Smooth muscle cell (in vitro differentiated cells): ENCODE data around the gene MBD3L5. TPM values are rescaled to one million over a fixed set of nuclear protein-coding genes. Genes with fewer than 3 reads are reported as not detected.
"Not testable (repeated sequence)": the region's sequence is repeated elsewhere in the genome, so short reads cannot be mapped to it uniquely, and the experiment has no call there.

Experiments used
- DNase-seq: peaks from one replicate; lab custom pipeline; 2025; ENCODE audit not compliant: unreplicated experiment; lab: John Stamatoyannopoulos, UW
- H2AFZ ChIP-seq: fragments of 200-600 bp; sonication (generic); 2 replicates; pipeline ENCODE4 v1.6.0; 2016; ENCODE audit warnings: antibody characterized with exemption, low read depth, mild to moderate bottlenecking
- H3F3A ChIP-seq: fragments of 200-600 bp; sonication (generic); 2 replicates; pipeline ENCODE4 v1.6.0; 2017; ENCODE audit warnings: antibody characterized with exemption, low read depth
- H3K27ac ChIP-seq: fragments of 200-600 bp; sonication (generic); 2 replicates; pipeline ENCODE4 v1.5.1; 2016; ENCODE audit warnings: low read depth, mild to moderate bottlenecking
- H3K27me3 ChIP-seq: fragments of 200-600 bp; sonication (generic); 2 replicates; pipeline ENCODE4 v1.6.1; 2016; ENCODE audit warnings: low read depth, mild to moderate bottlenecking
- H3K36me3 ChIP-seq: fragments of 200-600 bp; sonication (generic); 2 replicates; pipeline ENCODE4 v1.5.1; 2016; ENCODE audit warnings: low read depth
- H3K4me1 ChIP-seq: fragments of 200-600 bp; sonication (generic); 2 replicates; pipeline ENCODE4 v1.5.1; 2016; ENCODE audit warnings: low read depth
- H3K4me2 ChIP-seq: fragments of 200-600 bp; sonication (generic); 2 replicates; pipeline ENCODE4 v1.6.0; 2016; ENCODE audit warnings: mild to moderate bottlenecking
- H3K4me3 ChIP-seq: fragments of 200-600 bp; sonication (generic); 2 replicates; pipeline ENCODE4 v1.5.1; 2016; ENCODE audit warnings: mild to moderate bottlenecking
- H3K79me2 ChIP-seq: fragments of 200-600 bp; sonication (generic); 2 replicates; pipeline ENCODE4 v1.6.0; 2016; ENCODE audit warnings: low read depth, mild to moderate bottlenecking
- H3K9ac ChIP-seq: fragments of 200-600 bp; sonication (generic); 2 replicates; pipeline ENCODE4 v1.6.0; 2016; ENCODE audit warnings: low read depth
- H3K9me3 ChIP-seq: fragments of 200-600 bp; sonication (generic); replicated peaks from 2 replicates; pipeline ENCODE4 v1.5.1; 2016; ENCODE audit warnings: low read depth
- H4K20me1 ChIP-seq: fragments of 200-600 bp; sonication (generic); 2 replicates; pipeline ENCODE4 v1.6.0; 2016; ENCODE audit warnings: low read depth
- WGBS: methylation state at CpG from one replicate; pipeline ENCODE4 v1.1.7; 2016; ENCODE audit warnings: low lambda C conversion rate; 5-methylcytosine and 5-hydroxymethylcytosine counted together
- polyA plus RNA-seq: library from polyadenylated mRNA; unstranded; fragments of >200 nt; fragmentation: Nextera tagmentation; extraction: Ambion mirVana; gene quantifications from 2 replicates; pipeline ENCODE4 v1.2.1, GENCODE V29; 2016
- total RNA-seq: library from RNA; depleted of rRNA; stranded (reverse); fragments of >200 nt; gene quantifications from 2 replicates; pipeline ENCODE4 v1.2.3, GENCODE V29; 2014
- TF ChIP-seq, protein P1 (sequence below): fragments of 200-600 bp; sonication (generic); IDR thresholded peaks from 2 replicates; pipeline ENCODE4 v1.5.1; 2017; ENCODE audit warnings: borderline replicate concordance, mild to moderate bottlenecking, antibody characterized with exemption; ENCODE audit not compliant: insufficient read depth, poor library complexity, severe bottlenecking

MBD3L5 gene
- total and polyA plus RNA-seq, 2 experiments from 2014 or later = not detected

GRCh38 chr19:7056371-7056770 lies 26.0 kb downstream of the MBD3L5 start:
- H3K27me3 ChIP-seq, H4K20me1 ChIP-seq, H3K27ac ChIP-seq, H3K4me3 ChIP-seq, H3K4me2 ChIP-seq, H3K9me3 ChIP-seq, DNase-seq, H3F3A ChIP-seq, H3K4me1 ChIP-seq, H3K79me2 ChIP-seq, H3K36me3 ChIP-seq, H2AFZ ChIP-seq, H3K9ac ChIP-seq: not testable (repeated sequence)
- 84% methylated on average over 9 of the region's 16 CpGs for WGBS

DNA sequence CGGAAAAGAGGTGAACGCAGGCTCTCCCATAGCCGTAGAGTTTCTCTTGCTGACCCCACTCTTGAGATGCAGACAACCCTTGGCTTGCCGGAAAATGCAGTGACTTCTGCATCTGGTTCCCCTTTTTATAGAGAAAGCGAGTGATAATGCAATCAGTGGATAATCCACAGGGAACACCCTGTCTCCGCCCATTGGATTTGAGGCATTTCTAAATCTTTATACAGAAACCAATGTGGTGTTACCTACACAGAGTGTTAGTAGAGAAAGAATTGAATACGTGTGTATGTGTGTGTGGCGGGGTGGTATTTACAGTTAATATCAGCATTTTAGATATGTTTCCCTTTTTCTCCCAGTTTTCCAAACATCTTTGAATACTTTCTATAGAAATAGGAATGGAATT lies 28.2 kb downstream of the MBD3L5 start, which contains the start of gene MBD3L3:
TSS of gene MBD3L3 (minus strand) at position 101 of the 400 bp plus-strand sequence. CDS start at position 30, 71 bp downstream.
- not testable (repeated sequence) for H3K27me3 ChIP-seq, H3K79me2 ChIP-seq, H3K36me3 ChIP-seq, H3K27ac ChIP-seq, H3K9ac ChIP-seq, H3F3A ChIP-seq, DNase-seq, H4K20me1 ChIP-seq, H3K9me3 ChIP-seq, H3K4me3 ChIP-seq, H2AFZ ChIP-seq, H3K4me1 ChIP-seq, H3K4me2 ChIP-seq
- WGBS = no CpG with 5 or more reads among the region's 8 CpGs

DNA sequence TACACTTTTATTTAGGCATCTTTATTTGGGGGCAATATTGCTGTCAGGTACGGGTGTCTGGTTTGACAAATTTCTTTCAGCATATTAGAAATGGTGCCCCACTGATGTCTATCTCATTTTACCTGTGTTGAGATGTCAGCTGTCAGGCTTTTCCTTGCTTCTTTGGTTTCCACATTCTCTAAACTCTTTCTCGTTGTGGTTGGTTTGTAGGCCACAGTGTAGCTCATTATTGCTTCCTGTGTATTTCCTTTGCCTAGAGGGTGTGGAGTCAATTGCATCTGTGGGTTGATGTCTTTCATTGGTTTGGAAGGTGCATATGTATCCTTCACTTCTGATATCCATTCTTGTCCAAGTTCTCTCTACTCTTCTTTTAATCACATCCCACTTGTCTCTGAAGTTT lies 29.6 kb downstream of the MBD3L5 start:
- not testable (repeated sequence) for H3K36me3 ChIP-seq, H3K4me2 ChIP-seq, H2AFZ ChIP-seq, H3F3A ChIP-seq, H3K4me1 ChIP-seq, H3K9ac ChIP-seq, H3K4me3 ChIP-seq, H3K27ac ChIP-seq, DNase-seq, H4K20me1 ChIP-seq, H3K79me2 ChIP-seq, H3K27me3 ChIP-seq, H3K9me3 ChIP-seq
- WGBS = 80% methylated on average over 2 of the region's 2 CpGs

DNA sequence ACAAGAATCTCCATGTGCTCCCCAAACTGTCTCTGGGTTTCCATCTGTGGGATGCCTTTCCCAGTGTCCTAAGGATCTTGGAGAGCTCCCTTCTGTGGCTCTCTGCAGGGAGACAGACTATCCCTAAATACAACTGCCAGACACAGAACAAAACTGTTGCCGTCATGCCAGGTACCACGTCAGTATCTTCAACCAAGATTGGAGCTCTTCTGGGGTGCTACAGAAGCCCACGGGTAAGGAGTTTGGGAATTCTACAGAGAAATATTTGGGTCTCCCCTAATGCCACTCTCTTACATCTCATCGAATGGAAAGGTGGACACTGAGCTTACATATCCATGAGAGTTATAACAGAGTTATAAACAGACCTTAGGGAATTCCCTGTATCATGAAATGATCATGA lies 33.0 kb downstream of the MBD3L5 start:
- no peak overlapping the region for H2AFZ ChIP-seq
- H3K4me1 ChIP-seq = no peaks in the 10 kb centered on the region
- H3K27me3 ChIP-seq = no peaks in the 10 kb centered on the region
- 82% methylated on average over 4 of the region's 4 CpGs for WGBS
- no peak overlapping the region for H3K4me2 ChIP-seq
- TF ChIP-seq, protein P1, sequence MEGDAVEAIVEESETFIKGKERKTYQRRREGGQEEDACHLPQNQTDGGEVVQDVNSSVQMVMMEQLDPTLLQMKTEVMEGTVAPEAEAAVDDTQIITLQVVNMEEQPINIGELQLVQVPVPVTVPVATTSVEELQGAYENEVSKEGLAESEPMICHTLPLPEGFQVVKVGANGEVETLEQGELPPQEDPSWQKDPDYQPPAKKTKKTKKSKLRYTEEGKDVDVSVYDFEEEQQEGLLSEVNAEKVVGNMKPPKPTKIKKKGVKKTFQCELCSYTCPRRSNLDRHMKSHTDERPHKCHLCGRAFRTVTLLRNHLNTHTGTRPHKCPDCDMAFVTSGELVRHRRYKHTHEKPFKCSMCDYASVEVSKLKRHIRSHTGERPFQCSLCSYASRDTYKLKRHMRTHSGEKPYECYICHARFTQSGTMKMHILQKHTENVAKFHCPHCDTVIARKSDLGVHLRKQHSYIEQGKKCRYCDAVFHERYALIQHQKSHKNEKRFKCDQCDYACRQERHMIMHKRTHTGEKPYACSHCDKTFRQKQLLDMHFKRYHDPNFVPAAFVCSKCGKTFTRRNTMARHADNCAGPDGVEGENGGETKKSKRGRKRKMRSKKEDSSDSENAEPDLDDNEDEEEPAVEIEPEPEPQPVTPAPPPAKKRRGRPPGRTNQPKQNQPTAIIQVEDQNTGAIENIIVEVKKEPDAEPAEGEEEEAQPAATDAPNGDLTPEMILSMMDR = no peak
- no peaks in the 10 kb centered on the region for H3K79me2 ChIP-seq
- H3K4me3 ChIP-seq = no peak overlapping the region
- H3F3A ChIP-seq = peaks cover 4% of the 10 kb centered on the region
- no peak overlapping the region for H3K9ac ChIP-seq
- no peaks in the 10 kb centered on the region for H4K20me1 ChIP-seq
- no peaks in the 10 kb centered on the region for H3K36me3 ChIP-seq
- no peak for DNase-seq
- no peak overlapping the region for H3K27ac ChIP-seq
- H3K9me3 ChIP-seq = no peaks in the 10 kb centered on the region

- H3K36me3 ChIP-seq = no peaks in the 10 kb centered on the region
- 86% methylated on average over 9 of the region's 9 CpGs for WGBS
- TF ChIP-seq, protein P1 = no peak
- no peak overlapping the region for H3K9ac ChIP-seq
- H3K4me2 ChIP-seq = no peak overlapping the region
- H3K27ac ChIP-seq = no peak overlapping the region
- H2AFZ ChIP-seq = no peak overlapping the region
- no peaks in the 10 kb centered on the region for H3K9me3 ChIP-seq
- DNase-seq = no peak
- H3K79me2 ChIP-seq = no peaks in the 10 kb centered on the region
- peaks cover 8% of the 10 kb centered on the region for H3F3A ChIP-seq
- H3K4me3 ChIP-seq = no peak overlapping the region
- H3K27me3 ChIP-seq = no peaks in the 10 kb centered on the region
- H4K20me1 ChIP-seq = no peaks in the 10 kb centered on the region
- no peaks in the 10 kb centered on the region for H3K4me1 ChIP-seq
Measured at GRCh38 chr19:7063764-7064418, 33.5 kb downstream of the MBD3L5 start.

- not testable (repeated sequence) for H3K9me3 ChIP-seq, H3K27ac ChIP-seq, H3F3A ChIP-seq, H3K79me2 ChIP-seq, DNase-seq, H3K4me2 ChIP-seq, H4K20me1 ChIP-seq, H3K4me3 ChIP-seq, H3K27me3 ChIP-seq, H2AFZ ChIP-seq, H3K36me3 ChIP-seq, H3K9ac ChIP-seq, H3K4me1 ChIP-seq
- 46% methylated on average over 13 of the region's 13 CpGs for WGBS
Measured at GRCh38 chr19:7067122-7067521, 36.7 kb downstream of the MBD3L5 start.
